ENCODE results near the gene YAF2.

Gene YAF2

DNA sequence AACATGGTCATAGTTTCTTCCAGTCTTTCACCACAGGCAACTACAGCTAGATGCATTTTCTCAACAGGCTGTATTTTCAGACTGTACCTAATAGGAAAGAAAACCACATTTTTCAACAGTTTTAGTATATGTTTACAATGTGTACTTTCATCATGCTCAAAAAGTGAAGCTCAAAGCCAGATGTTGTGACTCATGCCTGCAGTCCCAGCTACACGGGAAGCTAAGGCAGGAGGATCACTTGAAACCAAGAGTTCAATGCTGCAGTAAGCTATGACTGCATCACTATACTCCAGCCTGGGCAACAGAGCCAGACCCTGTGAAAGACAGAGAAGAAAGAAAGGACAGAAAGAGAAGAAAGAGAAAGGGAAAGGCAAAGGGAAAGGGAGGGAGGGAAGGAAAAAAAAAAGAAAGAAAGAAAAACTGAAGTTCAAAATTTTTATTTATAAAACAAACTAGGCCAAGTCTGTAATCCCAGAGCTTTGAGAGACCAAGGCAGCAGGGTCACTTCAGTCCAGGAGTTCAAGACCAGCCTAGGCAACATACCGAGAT is 118.9 kb downstream of the YAF2 start:
- Histone ChIP-seq H3K4me1 (ENCODE audit: insufficient read depth, poor library complexity, severe bottlenecking) (no peaks in the 10 kb centered on the region), H3K9me3 (ENCODE audit: severe bottlenecking) (no peaks in the 10 kb centered on the region), H3K36me3 (ENCODE audit: low read depth) (peaks cover 19% of the 10 kb centered on the region), H3K27me3 (ENCODE audit: insufficient read depth, poor library complexity, severe bottlenecking) (no peaks in the 10 kb centered on the region), H3K27ac (ENCODE audit: poor library complexity, severe bottlenecking) (no peak overlapping the region), H3K4me3 (ENCODE audit: severe bottlenecking) (no peak overlapping the region)
- no peak for DNase-seq (ENCODE audit: low spot score)
- no peak for ATAC-seq (ENCODE audit: low read depth)
- TF ChIP-seq CTCF (IDR thresholded peaks at IDR 0.05; ENCODE audit: poor library complexity, severe bottlenecking), result no peak

DNA sequence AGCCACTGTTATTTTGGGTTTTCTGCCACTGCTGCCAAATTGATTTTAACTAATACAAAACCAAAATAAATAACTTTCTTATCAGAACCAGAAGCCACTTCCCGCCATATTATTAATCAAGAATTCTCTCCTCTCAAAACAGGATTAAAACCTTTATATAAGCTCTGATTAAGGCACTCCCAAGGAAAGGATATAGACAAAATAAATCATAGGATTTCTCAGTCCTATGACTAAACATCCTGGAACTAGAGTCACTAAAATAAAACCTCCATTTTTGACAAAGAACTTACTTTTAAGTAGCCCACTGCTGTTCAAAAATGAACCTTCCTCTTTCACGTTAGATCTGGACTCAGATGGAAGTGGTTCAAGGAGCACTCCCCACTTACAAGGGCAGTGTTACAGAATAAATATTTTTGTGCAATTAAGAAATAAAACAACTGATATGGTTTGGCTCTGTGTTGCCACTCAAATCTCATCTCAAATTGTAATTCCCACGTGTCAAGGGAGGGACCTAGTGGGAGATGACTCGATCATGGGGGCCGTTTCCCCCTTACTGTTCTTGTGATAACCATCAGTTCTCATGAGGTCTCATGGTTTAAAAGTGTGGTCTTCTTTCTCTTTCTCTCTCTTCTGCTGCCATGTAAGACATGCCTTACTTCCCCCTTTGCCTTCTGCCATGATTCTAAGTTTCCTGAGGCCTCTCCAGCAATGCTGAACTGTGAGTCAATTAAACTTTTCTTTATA is 119.7 kb downstream of the YAF2 start:
- H3K4me3 ChIP-seq (ENCODE audit: severe bottlenecking), result no peak overlapping the region
- DNase-seq (ENCODE audit: low spot score) (no peak), ATAC-seq (ENCODE audit: low read depth) (no peak)
- H3K4me1 ChIP-seq (ENCODE audit: insufficient read depth, poor library complexity, severe bottlenecking), result no peaks in the 10 kb centered on the region
- no peaks in the 10 kb centered on the region for H3K27me3 ChIP-seq (ENCODE audit: insufficient read depth, poor library complexity, severe bottlenecking)
- no peaks in the 10 kb centered on the region for H3K9me3 ChIP-seq (ENCODE audit: severe bottlenecking)
- H3K36me3 ChIP-seq (ENCODE audit: low read depth), result peaks cover 19% of the 10 kb centered on the region
- TF ChIP-seq CTCF (IDR thresholded peaks at IDR 0.05; ENCODE audit: poor library complexity, severe bottlenecking), result no peak
- no peak overlapping the region for H3K27ac ChIP-seq (ENCODE audit: poor library complexity, severe bottlenecking)

- Histone ChIP-seq H3K27ac (ENCODE audit: poor library complexity, severe bottlenecking) (no peak overlapping the region), H3K4me1 (ENCODE audit: insufficient read depth, poor library complexity, severe bottlenecking) (no peaks in the 10 kb centered on the region), H3K9me3 (ENCODE audit: severe bottlenecking) (no peaks in the 10 kb centered on the region), H3K4me3 (ENCODE audit: severe bottlenecking) (no peak overlapping the region), H3K36me3 (ENCODE audit: low read depth) (peaks cover 18% of the 10 kb centered on the region), H3K27me3 (ENCODE audit: insufficient read depth, poor library complexity, severe bottlenecking) (no peaks in the 10 kb centered on the region)
- DNase-seq (ENCODE audit: low spot score) (no peak), ATAC-seq (ENCODE audit: low read depth) (no peak)
- no peak for TF ChIP-seq CTCF (IDR thresholded peaks at IDR 0.05; ENCODE audit: poor library complexity, severe bottlenecking)
Observed at GRCh38 chr12:42109031-42109430, 129.0 kb downstream of the YAF2 start.

Measured in RWPE2 (cell line).